Memory B cell (primary cell): ENCODE data around the gene OR6K2.
"Not testable (repeated sequence)": the region's sequence is repeated elsewhere in the genome, so short reads cannot be mapped to it uniquely, and the experiment has no call there.

ENCODE experiments used
- ATAC-seq: fragments of 150-1000 bp; cut with Tn5 transposase; 2 replicates; pipeline ENCODE4 v1.10.0; 2021; ENCODE audit warnings: low read depth, mild to moderate bottlenecking, moderate library complexity
- DNase-seq, 2 donors: peaks; one replicate each; pipeline ENCODE4 v3.0.0; 2022; ENCODE audit warnings: low spot score in 2 of 2
- H3K27ac Mint-ChIP-seq: one replicate; pipeline ENCODE4 v1.8.0; 2022; ENCODE audit warnings: mild to moderate bottlenecking, moderate library complexity, mixed read lengths
- H3K27me3 Mint-ChIP-seq: one replicate; pipeline ENCODE4 v1.8.0; 2022; ENCODE audit warnings: mixed read lengths
- H3K36me3 Mint-ChIP-seq: one replicate; pipeline ENCODE4 v1.8.0; 2022; ENCODE audit warnings: mild to moderate bottlenecking, mixed read lengths
- H3K4me1 Mint-ChIP-seq: one replicate; pipeline ENCODE4 v1.8.0; 2022; ENCODE audit warnings: mixed read lengths
- H3K4me3 Mint-ChIP-seq: one replicate; pipeline ENCODE4 v1.8.0; 2022; ENCODE audit warnings: mild to moderate bottlenecking, moderate library complexity, mixed read lengths
- H3K9me3 Mint-ChIP-seq: one replicate; pipeline ENCODE4 v1.8.0; 2022; ENCODE audit warnings: mixed read lengths

OR6K2 gene

GRCh38 chr1:158692356-158692755 lies 8.1 kb downstream of the OR6K2 start:
- H3K4me1 Mint-ChIP-seq = no peaks in the 10 kb centered on the region
- peaks cover 1% of the 10 kb centered on the region for H3K9me3 Mint-ChIP-seq
- H3K27ac Mint-ChIP-seq = no peak overlapping the region
- peaks cover 9% of the 10 kb centered on the region for H3K27me3 Mint-ChIP-seq
- peaks cover 1% of the 10 kb centered on the region for H3K36me3 Mint-ChIP-seq
- DNase-seq (no peak), ATAC-seq (no peak)
- H3K4me3 Mint-ChIP-seq = no peak overlapping the region

- no peak for ATAC-seq
- peaks cover 9% of the 10 kb centered on the region for H3K27me3 Mint-ChIP-seq
- no peak overlapping the region for H3K27ac Mint-ChIP-seq
- H3K36me3 Mint-ChIP-seq = peaks cover 1% of the 10 kb centered on the region
- DNase-seq = no peak
- H3K4me1 Mint-ChIP-seq = no peaks in the 10 kb centered on the region
- no peak overlapping the region for H3K4me3 Mint-ChIP-seq
- peaks cover 1% of the 10 kb centered on the region for H3K9me3 Mint-ChIP-seq
Measured at GRCh38 chr1:158691907-158692306, 8.5 kb downstream of the OR6K2 start.

- H3K4me1 Mint-ChIP-seq, H3K4me3 Mint-ChIP-seq, H3K36me3 Mint-ChIP-seq, H3K9me3 Mint-ChIP-seq, ATAC-seq, H3K27ac Mint-ChIP-seq, H3K27me3 Mint-ChIP-seq, DNase-seq: not testable (repeated sequence)
Measured at GRCh38 chr1:158691149-158691548, 9.3 kb downstream of the OR6K2 start.

- H3K4me1 Mint-ChIP-seq = no peaks in the 10 kb centered on the region
- no peak overlapping the region for H3K27ac Mint-ChIP-seq
- no peaks in the 10 kb centered on the region for H3K9me3 Mint-ChIP-seq
- no peaks in the 10 kb centered on the region for H3K36me3 Mint-ChIP-seq
- H3K4me3 Mint-ChIP-seq = no peak overlapping the region
- DNase-seq (no peak), ATAC-seq (no peak)
- H3K27me3 Mint-ChIP-seq = peaks cover 8% of the 10 kb centered on the region
Measured at GRCh38 chr1:158689875-158690274, 10.6 kb downstream of the OR6K2 start.

GRCh38 chr1:158689110-158689509 lies 11.3 kb downstream of the OR6K2 start:
- no peaks in the 10 kb centered on the region for H3K36me3 Mint-ChIP-seq
- no peak overlapping the region for H3K27ac Mint-ChIP-seq
- no peak for ATAC-seq
- peaks cover 6% of the 10 kb centered on the region for H3K27me3 Mint-ChIP-seq
- no peaks in the 10 kb centered on the region for H3K9me3 Mint-ChIP-seq
- no peaks in the 10 kb centered on the region for H3K4me1 Mint-ChIP-seq
- DNase-seq = no peak
- H3K4me3 Mint-ChIP-seq = no peak overlapping the region

- not testable (repeated sequence) for DNase-seq, H3K36me3 Mint-ChIP-seq, H3K27ac Mint-ChIP-seq, H3K9me3 Mint-ChIP-seq, H3K4me1 Mint-ChIP-seq, ATAC-seq, H3K4me3 Mint-ChIP-seq, H3K27me3 Mint-ChIP-seq
Measured at GRCh38 chr1:158688343-158688742, 12.1 kb downstream of the OR6K2 start.

- H3K4me3 Mint-ChIP-seq = no peak overlapping the region
- H3K9me3 Mint-ChIP-seq = no peaks in the 10 kb centered on the region
Measured at GRCh38 chr1:158687037-158687436, 13.4 kb downstream of the OR6K2 start.

GRCh38 chr1:158686111-158687009 lies 14.1 kb downstream of the OR6K2 start, which contains the start of gene SPTA1:
SPTA1 (minus strand) TSS chr1:158686715; CDS start chr1:158686517, 198 bp downstream.
- peaks cover 9% of the 10 kb centered on the region for H3K27me3 Mint-ChIP-seq

More at GRCh38 chr1:158687037-158687436, 13.4 kb downstream of the OR6K2 start:
- Mint-ChIP-seq H3K4me1 (no peaks in the 10 kb centered on the region), H3K27me3 (peaks cover 6% of the 10 kb centered on the region), H3K36me3 (no peaks in the 10 kb centered on the region), H3K27ac (no peak overlapping the region)
- no peak for ATAC-seq
- no peak for DNase-seq

GRCh38 chr1:158685085-158685484 lies 15.4 kb downstream of the OR6K2 start:
- Mint-ChIP-seq H3K4me3 (no peak overlapping the region), H3K4me1 (no peaks in the 10 kb centered on the region), H3K27ac (no peak overlapping the region), H3K27me3 (peaks cover 9% of the 10 kb centered on the region), H3K36me3 (no peaks in the 10 kb centered on the region), H3K9me3 (peaks cover 1% of the 10 kb centered on the region)
- ATAC-seq (no peak), DNase-seq (no peak)

More at GRCh38 chr1:158686111-158687009, 14.1 kb downstream of the OR6K2 start, which contains the start of gene SPTA1:
- Mint-ChIP-seq H3K4me3 (no peak within 1 kb of the TSS), H3K9me3 (no peaks in the 10 kb centered on the region), H3K36me3 (no peaks in the 10 kb centered on the region), H3K27ac (no peak within 1 kb of the TSS), H3K4me1 (no peaks in the 10 kb centered on the region)
- DNase-seq (no peak), ATAC-seq (no peak)

GRCh38 chr1:158681606-158682005 lies 18.8 kb downstream of the OR6K2 start:
- Mint-ChIP-seq H3K27me3 (peaks cover 9% of the 10 kb centered on the region), H3K4me1 (no peaks in the 10 kb centered on the region), H3K36me3 (no peaks in the 10 kb centered on the region), H3K4me3 (no peak overlapping the region), H3K9me3 (peaks cover 1% of the 10 kb centered on the region), H3K27ac (no peak overlapping the region)
- ATAC-seq (no peak), DNase-seq (no peak)

GRCh38 chr1:158679289-158679688 lies 21.2 kb downstream of the OR6K2 start:
- Mint-ChIP-seq H3K4me3 (no peak overlapping the region), H3K27ac (no peak overlapping the region), H3K27me3 (peaks cover 4% of the 10 kb centered on the region), H3K4me1 (peaks cover 2% of the 10 kb centered on the region), H3K36me3 (no peaks in the 10 kb centered on the region), H3K9me3 (peaks cover 1% of the 10 kb centered on the region)
- DNase-seq = no peak
- no peak for ATAC-seq

- H3K4me3 Mint-ChIP-seq = no peak overlapping the region
- ATAC-seq = no peak
Measured at GRCh38 chr1:158675563-158676323, 24.7 kb downstream of the OR6K2 start.

GRCh38 chr1:158674302-158674701 lies 26.1 kb downstream of the OR6K2 start:
- Mint-ChIP-seq H3K36me3 (no peaks in the 10 kb centered on the region), H3K27ac (no peak overlapping the region), H3K9me3 (no peaks in the 10 kb centered on the region), H3K4me1 (peaks cover 2% of the 10 kb centered on the region), H3K27me3 (peaks cover 2% of the 10 kb centered on the region), H3K4me3 (no peak overlapping the region)
- ATAC-seq (no peak), DNase-seq (no peak)

More at GRCh38 chr1:158675563-158676323, 24.7 kb downstream of the OR6K2 start:
- H3K36me3 Mint-ChIP-seq = no peaks in the 10 kb centered on the region
- H3K27me3 Mint-ChIP-seq = peaks cover 2% of the 10 kb centered on the region
- H3K27ac Mint-ChIP-seq = no peak overlapping the region
- no peak for DNase-seq
- H3K9me3 Mint-ChIP-seq = peaks cover 1% of the 10 kb centered on the region
- H3K4me1 Mint-ChIP-seq = peaks cover 2% of the 10 kb centered on the region

- DNase-seq (no peak), ATAC-seq (no peak)
- Mint-ChIP-seq H3K27ac (no peak overlapping the region), H3K4me3 (no peak overlapping the region), H3K9me3 (no peaks in the 10 kb centered on the region), H3K27me3 (no peaks in the 10 kb centered on the region), H3K36me3 (no peaks in the 10 kb centered on the region), H3K4me1 (no peaks in the 10 kb centered on the region)
Measured at GRCh38 chr1:158666037-158666436, 34.4 kb downstream of the OR6K2 start.
